SK-N-MC (cell line): ENCODE results near the gene C15orf61.

Experiments
- EZH2 ChIP-seq: fragments of 200-600 bp; sonication (generic); IDR thresholded peaks from one replicate; pipeline ENCODE4 v1.6.1; 2017; ENCODE audit warnings: antibody characterized with exemption
- POLR2AphosphoS5 ChIP-seq: IDR thresholded peaks from 2 replicates; pipeline ENCODE4 v1.6.1; 2012; ENCODE audit warnings: mild to moderate bottlenecking, low read depth, low read length, borderline replicate concordance

DNA sequence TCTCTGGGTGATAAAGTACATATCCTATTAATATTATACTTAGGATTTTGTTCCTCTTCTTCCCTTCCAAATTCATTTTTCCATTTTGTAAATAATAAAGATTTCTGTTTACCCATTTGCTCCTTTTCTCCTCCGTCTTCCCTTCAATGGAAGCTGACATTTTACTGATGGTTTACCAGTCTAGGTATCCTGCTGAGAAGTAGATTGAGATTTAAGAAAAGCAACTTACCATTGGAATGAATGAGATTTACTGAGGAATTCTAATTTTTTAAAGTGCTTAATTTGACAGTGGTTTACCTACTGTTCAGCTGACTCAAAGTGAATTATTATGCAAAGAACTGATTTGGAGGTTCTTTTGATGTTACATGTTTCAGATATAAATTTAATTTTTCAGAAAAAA, 2.4 kb downstream of the C15orf61 start:
- TF ChIP-seq EZH2 (no peak), POLR2AphosphoS5 (no peak)
